Suprapubic skin (tissue), 4 donors: ENCODE results near the gene MRPL2.

Experiments
- EP300 ChIP-seq: sonication (generic); formaldehyde crosslinking; IDR thresholded peaks from one replicate; pipeline ENCODE4 v1.6.1; 2017; ENCODE audit warnings: antibody characterized with exemption
- POLR2A ChIP-seq, 2 donors: fragments of 450-650 bp; IDR thresholded peaks; one replicate each; pipeline ENCODE4 v1.6.1; 2017; ENCODE audit warnings: antibody characterized with exemption in 2 of 2, mild to moderate bottlenecking in 2 of 2, moderate library complexity in 2 of 2
- POLR2AphosphoS5 ChIP-seq, 3 donors: sonication (generic); formaldehyde crosslinking; IDR thresholded peaks; one replicate each; pipeline ENCODE4 v1.6.1; 2017; ENCODE audit warnings: antibody characterized with exemption in 3 of 3
- TF ChIP-seq, protein P1 (sequence below), 2 donors: fragments of 200-600 bp in 1 of 2; fragments of 450-650 bp in 1 of 2; sonication (generic) in 1 of 2; IDR thresholded peaks; one replicate each; pipeline ENCODE4 v1.5.1; 2016 to 2019; ENCODE audit warnings: antibody characterized with exemption in 2 of 2, mild to moderate bottlenecking in 1 of 2, moderate library complexity in 1 of 2

DNA sequence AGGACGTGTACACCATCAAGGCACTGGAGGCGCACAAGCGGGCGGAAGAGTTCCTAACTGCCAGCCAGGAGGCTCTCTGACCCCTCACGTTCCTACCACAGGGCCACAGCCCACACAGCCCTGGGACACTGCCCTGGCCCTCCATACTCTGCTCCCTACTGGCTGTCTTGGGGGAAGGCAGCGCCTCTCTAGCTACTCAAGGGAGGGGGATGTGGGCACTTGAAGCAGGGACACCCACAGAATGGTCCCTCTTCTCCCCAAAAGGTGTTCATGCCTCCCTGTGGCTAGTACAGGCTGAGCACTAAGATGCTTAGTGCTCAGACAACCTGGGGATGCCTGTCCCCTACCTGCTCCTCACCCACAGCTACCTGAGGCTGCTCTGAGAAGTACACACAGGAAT, 48.0 kb downstream of the MRPL2 start:
- TF ChIP-seq, protein P1, sequence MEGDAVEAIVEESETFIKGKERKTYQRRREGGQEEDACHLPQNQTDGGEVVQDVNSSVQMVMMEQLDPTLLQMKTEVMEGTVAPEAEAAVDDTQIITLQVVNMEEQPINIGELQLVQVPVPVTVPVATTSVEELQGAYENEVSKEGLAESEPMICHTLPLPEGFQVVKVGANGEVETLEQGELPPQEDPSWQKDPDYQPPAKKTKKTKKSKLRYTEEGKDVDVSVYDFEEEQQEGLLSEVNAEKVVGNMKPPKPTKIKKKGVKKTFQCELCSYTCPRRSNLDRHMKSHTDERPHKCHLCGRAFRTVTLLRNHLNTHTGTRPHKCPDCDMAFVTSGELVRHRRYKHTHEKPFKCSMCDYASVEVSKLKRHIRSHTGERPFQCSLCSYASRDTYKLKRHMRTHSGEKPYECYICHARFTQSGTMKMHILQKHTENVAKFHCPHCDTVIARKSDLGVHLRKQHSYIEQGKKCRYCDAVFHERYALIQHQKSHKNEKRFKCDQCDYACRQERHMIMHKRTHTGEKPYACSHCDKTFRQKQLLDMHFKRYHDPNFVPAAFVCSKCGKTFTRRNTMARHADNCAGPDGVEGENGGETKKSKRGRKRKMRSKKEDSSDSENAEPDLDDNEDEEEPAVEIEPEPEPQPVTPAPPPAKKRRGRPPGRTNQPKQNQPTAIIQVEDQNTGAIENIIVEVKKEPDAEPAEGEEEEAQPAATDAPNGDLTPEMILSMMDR (IDR thresholded peaks at IDR 0.05): no peak
- TF ChIP-seq POLR2AphosphoS5 (IDR thresholded peaks at IDR 0.05): no peak
- TF ChIP-seq POLR2A (IDR thresholded peaks at IDR 0.05): no peak
- no peak for TF ChIP-seq EP300
